ENCODE measurements around the gene PCSK9.

Gene PCSK9

DNA sequence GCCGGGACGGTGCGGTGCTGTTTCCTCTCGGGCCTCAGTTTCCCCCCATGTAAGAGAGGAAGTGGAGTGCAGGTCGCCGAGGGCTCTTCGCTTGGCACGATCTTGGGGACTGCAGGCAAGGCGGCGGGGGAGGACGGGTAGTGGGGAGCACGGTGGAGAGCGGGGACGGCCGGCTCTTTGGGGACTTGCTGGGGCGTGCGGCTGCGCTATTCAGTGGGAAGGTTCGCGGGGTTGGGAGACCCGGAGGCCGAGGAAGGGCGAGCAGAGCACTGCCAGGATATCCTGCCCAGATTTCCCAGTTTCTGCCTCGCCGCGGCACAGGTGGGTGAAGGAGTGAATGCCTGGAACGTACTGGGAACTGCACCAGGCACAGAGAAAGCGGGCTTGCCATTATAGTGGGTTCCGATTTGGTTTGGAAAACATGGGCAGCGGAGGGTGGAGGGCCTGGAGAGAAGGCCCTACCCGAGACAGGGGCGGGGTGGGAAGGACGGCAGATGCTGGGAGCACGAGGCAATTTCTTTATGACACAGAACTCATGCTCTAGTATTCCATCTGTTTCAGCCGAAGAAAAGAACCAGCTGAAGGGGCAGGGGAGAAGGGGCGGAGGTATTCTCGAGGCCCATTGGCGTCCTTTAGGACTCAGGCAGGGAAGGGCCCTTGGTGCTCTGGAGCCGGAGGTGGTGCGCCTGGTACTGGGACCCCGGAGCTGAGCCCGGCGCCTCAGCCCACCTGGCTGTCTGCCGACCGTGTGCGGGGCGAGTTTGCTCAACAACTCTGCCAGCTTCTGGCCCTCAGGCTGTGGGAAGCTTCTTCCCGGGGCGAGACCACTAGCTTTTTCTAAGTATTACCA lies 960 bp downstream of the PCSK9 start:
- H3K4me3 ChIP-seq (ENCODE audit: low read depth, low read length, poor library complexity, severe bottlenecking) = no peak overlapping the region
- no peaks in the 10 kb centered on the region for H3K9me2 ChIP-seq (ENCODE audit: low read depth, low read length)
- no peak overlapping the region for H2AFZ ChIP-seq (ENCODE audit: low read length)
- no peaks in the 10 kb centered on the region for H4K20me1 ChIP-seq (ENCODE audit: insufficient read depth, low read length)
- H3K36me3 ChIP-seq (ENCODE audit: insufficient read depth, low read length) = no peaks in the 10 kb centered on the region
- H3K79me2 ChIP-seq (ENCODE audit: insufficient read depth, low read length) = no peaks in the 10 kb centered on the region
- no peaks in the 10 kb centered on the region for H3K9me3 ChIP-seq (ENCODE audit: low read length)
- no peak for TF ChIP-seq EZH2 (IDR thresholded peaks at IDR 0.05; ENCODE audit: borderline replicate concordance, low read length)
- TF ChIP-seq, protein P1, sequence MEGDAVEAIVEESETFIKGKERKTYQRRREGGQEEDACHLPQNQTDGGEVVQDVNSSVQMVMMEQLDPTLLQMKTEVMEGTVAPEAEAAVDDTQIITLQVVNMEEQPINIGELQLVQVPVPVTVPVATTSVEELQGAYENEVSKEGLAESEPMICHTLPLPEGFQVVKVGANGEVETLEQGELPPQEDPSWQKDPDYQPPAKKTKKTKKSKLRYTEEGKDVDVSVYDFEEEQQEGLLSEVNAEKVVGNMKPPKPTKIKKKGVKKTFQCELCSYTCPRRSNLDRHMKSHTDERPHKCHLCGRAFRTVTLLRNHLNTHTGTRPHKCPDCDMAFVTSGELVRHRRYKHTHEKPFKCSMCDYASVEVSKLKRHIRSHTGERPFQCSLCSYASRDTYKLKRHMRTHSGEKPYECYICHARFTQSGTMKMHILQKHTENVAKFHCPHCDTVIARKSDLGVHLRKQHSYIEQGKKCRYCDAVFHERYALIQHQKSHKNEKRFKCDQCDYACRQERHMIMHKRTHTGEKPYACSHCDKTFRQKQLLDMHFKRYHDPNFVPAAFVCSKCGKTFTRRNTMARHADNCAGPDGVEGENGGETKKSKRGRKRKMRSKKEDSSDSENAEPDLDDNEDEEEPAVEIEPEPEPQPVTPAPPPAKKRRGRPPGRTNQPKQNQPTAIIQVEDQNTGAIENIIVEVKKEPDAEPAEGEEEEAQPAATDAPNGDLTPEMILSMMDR (IDR thresholded peaks at IDR 0.05; ENCODE audit: low read length) = no peak
- no peaks in the 10 kb centered on the region for H3F3A ChIP-seq (ENCODE audit: insufficient read depth, low read length)
- H3K9ac ChIP-seq (ENCODE audit: low read length) = no peak overlapping the region
- no peak overlapping the region for H3K27ac ChIP-seq (ENCODE audit: low read depth, low read length, poor library complexity, severe bottlenecking)
- H3K27me3 ChIP-seq (ENCODE audit: insufficient read depth, low read length) = no peaks in the 10 kb centered on the region
- no peak overlapping the region for H3K4me2 ChIP-seq (ENCODE audit: low read length)
- no peaks in the 10 kb centered on the region for H3K4me1 ChIP-seq (ENCODE audit: insufficient read depth, low read length, severe bottlenecking)

DNA sequence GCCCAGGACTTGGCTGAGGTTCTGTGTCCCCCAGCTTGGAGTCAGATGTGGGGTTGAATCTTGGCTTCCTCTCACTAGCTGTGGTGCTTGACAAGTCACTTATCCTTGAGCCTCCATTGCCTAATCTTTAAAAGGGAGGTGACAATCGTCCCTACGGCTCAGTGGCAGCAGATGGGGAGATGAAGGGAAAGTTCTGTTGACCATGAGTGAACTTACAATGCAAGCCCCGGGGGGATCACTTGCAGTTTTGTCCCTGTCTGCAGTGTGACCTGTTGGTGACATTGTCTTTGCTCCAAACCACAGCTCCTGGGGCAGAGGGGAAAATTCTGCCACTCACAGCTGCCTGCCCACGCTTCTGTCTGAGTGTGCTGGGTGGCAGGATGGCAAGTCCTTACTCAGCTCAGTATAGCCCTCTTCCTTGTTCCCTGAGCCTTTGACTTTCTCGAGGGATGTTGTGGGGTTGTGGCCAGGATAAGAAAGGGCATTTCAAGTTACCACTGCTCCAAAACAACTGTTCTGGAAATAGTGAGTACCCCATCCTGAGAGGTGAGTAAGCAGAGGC lies 1.7 kb downstream of the PCSK9 start:
- H3K9ac ChIP-seq (ENCODE audit: low read length) = no peak overlapping the region
- H3K4me2 ChIP-seq (ENCODE audit: low read length) = no peak overlapping the region

DNA sequence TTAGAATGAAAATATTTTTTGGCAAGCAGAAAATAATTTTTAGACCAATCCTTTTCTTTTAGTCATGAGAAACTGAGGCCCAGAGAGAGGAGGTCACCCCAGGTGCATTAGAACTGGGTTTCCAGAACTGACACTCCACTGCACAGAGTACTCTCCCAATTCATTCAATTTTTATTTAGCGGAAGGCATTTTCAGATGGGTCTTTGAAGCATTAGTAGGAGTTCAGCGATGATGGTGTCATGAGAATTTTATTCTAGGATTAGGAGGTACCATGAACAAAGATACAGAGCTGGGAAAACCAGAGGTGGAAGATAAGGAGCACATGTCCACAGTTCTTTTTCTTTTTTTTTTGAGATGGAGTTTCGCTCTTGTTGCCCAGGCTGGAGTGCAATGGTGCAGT lies 2.3 kb downstream of the PCSK9 start:
- Histone ChIP-seq H3K9ac (ENCODE audit: low read length) (no peak overlapping the region), H3K9me3 (ENCODE audit: low read length) (no peaks in the 10 kb centered on the region), H2AFZ (ENCODE audit: low read length) (no peak overlapping the region), H4K20me1 (ENCODE audit: insufficient read depth, low read length) (no peaks in the 10 kb centered on the region), H3K27me3 (ENCODE audit: insufficient read depth, low read length) (no peaks in the 10 kb centered on the region), H3K4me3 (ENCODE audit: low read depth, low read length, poor library complexity, severe bottlenecking) (no peak overlapping the region), H3K36me3 (ENCODE audit: insufficient read depth, low read length) (no peaks in the 10 kb centered on the region), H3K27ac (ENCODE audit: low read depth, low read length, poor library complexity, severe bottlenecking) (no peak overlapping the region), H3K9me2 (ENCODE audit: low read depth, low read length) (no peaks in the 10 kb centered on the region), H3F3A (ENCODE audit: insufficient read depth, low read length) (no peaks in the 10 kb centered on the region), H3K79me2 (ENCODE audit: insufficient read depth, low read length) (no peaks in the 10 kb centered on the region), H3K4me2 (ENCODE audit: low read length) (no peak overlapping the region), H3K4me1 (ENCODE audit: insufficient read depth, low read length, severe bottlenecking) (no peaks in the 10 kb centered on the region)
- TF ChIP-seq, protein P1 (IDR thresholded peaks at IDR 0.05; ENCODE audit: low read length) = no peak
- TF ChIP-seq EZH2 (IDR thresholded peaks at IDR 0.05; ENCODE audit: borderline replicate concordance, low read length) = no peak

More for the DNA sequence above, 1.7 kb downstream of the PCSK9 start:
- no peaks in the 10 kb centered on the region for H3K27me3 ChIP-seq (ENCODE audit: insufficient read depth, low read length)
- H2AFZ ChIP-seq (ENCODE audit: low read length) = no peak overlapping the region
- no peak for TF ChIP-seq EZH2 (IDR thresholded peaks at IDR 0.05; ENCODE audit: borderline replicate concordance, low read length)
- TF ChIP-seq, protein P1 (IDR thresholded peaks at IDR 0.05; ENCODE audit: low read length) = no peak
- no peak overlapping the region for H3K4me3 ChIP-seq (ENCODE audit: low read depth, low read length, poor library complexity, severe bottlenecking)
- no peaks in the 10 kb centered on the region for H3K9me2 ChIP-seq (ENCODE audit: low read depth, low read length)
- no peaks in the 10 kb centered on the region for H3K4me1 ChIP-seq (ENCODE audit: insufficient read depth, low read length, severe bottlenecking)
- no peaks in the 10 kb centered on the region for H3K79me2 ChIP-seq (ENCODE audit: insufficient read depth, low read length)
- no peak overlapping the region for H3K27ac ChIP-seq (ENCODE audit: low read depth, low read length, poor library complexity, severe bottlenecking)
- H3F3A ChIP-seq (ENCODE audit: insufficient read depth, low read length) = no peaks in the 10 kb centered on the region
- no peaks in the 10 kb centered on the region for H3K9me3 ChIP-seq (ENCODE audit: low read length)
- H3K36me3 ChIP-seq (ENCODE audit: insufficient read depth, low read length) = no peaks in the 10 kb centered on the region
- no peaks in the 10 kb centered on the region for H4K20me1 ChIP-seq (ENCODE audit: insufficient read depth, low read length)

All from OCI-LY1 (cell line).